CMK (cell line): Measurements from ENCODE around the gene DIABLO.
"Not testable (repeated sequence)": the region's sequence is repeated elsewhere in the genome, so short reads cannot be mapped to it uniquely, and the experiment has no call there.

Experiments
- DNase-seq: peaks from one replicate; pipeline ENCODE4 v3.0.0-alpha.2; 2010; ENCODE audit warnings: low read depth

DIABLO gene

DNA sequence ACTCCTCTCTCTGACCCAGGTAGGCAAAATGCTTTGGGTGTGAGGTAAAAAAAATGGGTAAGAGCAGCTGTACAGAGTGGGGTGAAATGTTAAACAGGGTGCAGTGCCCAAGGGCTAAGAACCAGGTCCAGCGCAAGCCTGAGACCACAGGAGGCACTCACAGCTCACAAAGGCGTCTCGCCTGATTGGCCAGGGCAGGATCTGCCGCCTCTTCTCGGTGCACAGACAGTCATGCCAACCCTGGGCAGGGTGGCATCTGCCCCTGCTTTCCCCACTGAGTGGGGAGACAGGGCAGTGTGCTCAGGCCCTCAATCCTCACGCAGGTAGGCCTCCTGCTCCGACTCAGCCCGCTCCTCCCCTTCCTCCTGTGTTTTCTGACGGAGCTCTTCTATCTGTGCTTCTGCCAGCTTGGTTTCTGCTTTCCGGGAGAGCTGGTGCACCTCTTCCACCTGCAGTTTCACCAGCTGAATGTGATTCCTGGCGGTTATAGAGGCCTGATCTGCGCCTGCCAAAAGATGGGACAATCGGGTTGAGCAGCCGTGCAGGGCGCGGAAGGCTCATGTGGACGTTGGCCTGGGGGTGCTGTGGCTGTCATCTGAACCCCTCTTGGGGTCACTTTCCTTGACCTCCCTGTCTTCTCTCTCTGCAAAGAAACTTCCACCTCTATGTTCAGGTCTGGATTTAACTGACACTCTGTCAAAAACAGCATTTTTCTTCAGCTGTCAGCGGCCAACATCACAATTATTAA lies 17.6 kb downstream of the DIABLO start:
- DNase-seq = no peak

DNA sequence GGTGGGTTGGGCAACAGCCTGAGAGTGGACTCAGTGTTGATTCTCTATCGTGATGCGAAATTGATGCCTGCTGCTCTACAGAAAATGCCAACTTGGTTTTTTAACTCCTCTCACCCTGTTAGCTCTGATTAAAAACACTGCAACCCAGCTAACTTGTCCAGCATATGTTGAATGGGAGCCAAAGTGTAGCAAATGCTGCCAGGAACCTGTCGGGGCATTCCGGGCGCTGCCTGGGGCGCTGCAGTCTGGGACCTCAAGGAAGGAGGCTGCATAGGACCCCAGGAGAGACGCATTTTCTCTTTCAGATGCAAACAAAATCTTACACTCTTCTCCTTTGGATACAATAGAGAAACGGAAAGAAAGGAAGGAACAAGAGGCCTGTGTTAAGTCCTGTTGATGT lies 18.5 kb downstream of the DIABLO start:
- DNase-seq = no peak

GRCh38 chr12:122206976-122207375 lies 18.9 kb downstream of the DIABLO start:
- no peak for DNase-seq

- DNase-seq = no peak
Measured at GRCh38 chr12:122206111-122206881, 19.6 kb downstream of the DIABLO start.

DNA sequence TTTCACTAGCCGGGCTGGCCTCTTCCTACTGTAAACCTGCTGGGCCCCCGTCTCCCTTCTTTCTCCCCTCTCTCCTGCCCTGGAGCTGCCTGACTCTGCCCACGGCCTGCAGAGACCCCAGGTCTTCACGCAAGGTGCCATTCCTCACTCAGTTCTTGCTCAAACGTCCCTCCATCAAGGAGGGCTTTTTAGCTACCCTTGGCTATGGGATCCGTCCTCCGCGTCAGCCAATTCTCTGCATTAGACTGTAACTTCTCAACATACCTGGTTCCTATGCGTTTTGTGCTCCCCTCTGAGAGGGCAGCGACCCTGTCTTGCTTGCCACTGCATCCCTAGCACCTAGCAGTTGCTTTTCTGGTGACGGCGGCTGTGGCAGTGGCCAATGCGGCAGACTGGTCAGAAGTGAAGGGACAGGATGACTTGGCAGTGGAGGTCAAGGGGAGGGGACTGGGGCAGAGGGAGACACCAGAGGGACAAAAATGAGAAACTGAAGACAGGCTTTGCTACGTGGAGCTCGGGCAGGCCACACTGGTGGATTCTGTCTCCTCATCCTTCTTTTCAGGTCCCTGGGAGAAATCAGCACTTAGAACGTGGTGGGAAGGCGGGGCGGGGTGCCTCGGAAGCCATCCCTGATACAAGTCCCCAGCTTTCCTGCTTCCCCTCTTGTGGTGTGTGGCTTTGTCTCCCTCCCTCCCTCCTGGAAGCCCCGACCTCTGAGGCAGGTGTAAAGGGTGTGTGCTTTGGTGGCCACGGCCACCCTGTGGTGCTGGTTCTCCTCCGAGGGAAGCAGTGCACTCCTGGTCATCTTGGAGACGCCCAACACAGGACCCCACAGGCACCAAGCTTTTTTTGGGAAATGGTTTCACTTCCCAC lies 20.6 kb downstream of the DIABLO start:
- DNase-seq = no peak

GRCh38 chr12:122204167-122205052 lies 21.4 kb downstream of the DIABLO start:
- no peak for DNase-seq

DNA sequence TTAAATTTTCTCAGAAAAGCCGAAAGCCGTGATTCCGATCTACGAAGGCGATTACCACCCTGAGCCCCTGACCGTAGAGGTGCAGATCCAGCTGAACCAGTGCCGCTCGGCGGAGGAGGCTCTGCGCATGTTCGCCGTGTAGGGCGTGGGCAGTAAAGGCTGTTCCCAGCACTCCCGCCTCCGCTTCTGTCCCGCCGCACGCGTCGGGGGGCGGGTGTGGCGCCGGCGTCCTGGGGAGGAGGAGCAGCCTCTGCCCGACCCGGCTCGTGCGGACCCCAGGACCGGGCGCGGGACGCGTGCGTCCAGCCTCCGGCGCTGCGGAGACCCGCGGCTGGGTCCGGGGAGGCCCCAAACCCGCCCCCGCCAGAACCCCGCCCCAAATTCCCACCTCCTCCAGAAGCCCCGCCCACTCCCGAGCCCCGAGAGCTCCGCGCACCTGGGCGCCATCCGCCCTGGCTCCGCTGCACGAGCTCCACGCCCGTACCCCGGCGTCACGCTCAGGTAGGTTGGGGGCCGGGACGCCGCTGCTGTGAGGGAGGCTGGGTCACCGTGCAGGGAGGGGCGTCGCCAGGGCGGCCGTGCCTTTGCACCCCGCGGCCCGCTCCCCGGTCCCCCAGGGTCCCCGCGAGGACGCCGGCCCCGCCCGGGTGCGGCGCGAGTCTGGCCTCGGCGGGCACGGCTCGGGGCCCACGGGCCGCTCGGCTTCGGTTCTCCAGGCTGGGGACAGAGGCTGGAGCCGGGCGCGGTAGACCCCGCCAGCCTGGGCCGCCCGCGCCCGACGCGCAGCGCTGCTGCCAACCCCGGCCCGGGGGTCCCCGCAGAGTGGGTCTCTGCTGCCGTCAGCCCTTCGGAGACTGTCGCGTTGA lies 22.3 kb downstream of the DIABLO start, which contains the start of gene B3GNT4:
Gene B3GNT4, plus strand, starts transcription at position 409 of the 866 bp plus-strand sequence. CDS start 910 bp downstream, outside the sequence.
- no peak for DNase-seq

DNA sequence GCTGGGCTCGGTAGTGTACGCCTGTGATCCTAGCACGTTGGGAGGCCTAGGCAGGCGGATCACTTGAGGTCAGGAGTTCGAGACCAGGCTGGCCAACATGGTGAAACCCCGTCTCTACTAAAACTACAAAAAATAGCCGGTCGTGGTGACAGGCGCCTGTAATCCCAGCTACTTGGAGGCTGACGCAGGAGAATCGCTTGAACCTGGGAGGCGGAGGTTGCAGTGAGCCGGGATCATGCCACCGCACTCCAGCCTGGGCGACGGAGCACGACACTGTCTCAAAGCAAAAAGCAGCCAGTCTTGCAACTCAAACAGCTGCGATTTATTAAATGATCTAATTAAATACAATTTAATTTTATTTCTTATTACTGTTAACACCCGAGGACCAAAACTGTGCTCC lies 23.0 kb downstream of the DIABLO start:
- DNase-seq = not testable (repeated sequence)

DNA sequence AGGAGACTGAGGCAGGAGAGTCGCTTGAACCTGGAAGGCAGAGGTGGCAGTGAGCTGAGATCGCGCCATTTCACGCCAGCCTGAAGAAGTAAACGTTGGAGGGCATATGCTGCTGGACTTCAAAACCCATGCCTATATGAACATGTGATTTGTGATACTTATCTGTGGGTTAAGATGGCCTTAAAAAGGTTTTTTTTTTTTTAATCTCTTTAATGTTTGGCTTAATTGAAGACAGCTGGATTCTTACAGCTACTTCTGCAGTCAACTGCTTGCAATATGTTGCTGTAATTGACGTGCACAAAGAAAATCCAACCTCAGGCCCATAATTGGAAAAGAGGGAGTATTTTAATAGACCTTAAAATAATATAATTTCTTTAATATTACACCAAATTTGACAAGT lies 23.8 kb downstream of the DIABLO start:
- no peak for DNase-seq

DNA sequence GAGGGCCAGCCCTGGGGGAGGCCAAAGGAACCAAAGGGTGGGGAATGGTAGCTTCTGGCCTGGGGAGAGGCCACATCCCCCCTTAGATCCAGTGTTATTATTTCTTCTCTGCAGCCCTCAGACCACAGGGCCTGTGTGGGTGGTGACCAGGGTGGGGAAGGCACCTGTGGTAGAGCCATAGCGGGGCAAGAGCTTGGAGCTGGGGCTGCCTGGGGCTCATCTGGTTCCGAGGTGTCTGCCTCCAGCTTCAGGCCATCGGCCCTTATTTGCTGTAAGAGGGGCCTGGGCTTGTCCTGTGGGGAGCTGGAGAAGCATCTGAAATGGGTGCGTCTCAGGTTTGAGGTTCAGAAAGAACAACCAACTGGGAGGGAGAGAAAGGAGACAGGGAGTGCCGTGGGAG lies 24.5 kb downstream of the DIABLO start:
- DNase-seq = no peak

GRCh38 chr12:122200541-122201175 lies 25.2 kb downstream of the DIABLO start:
- no peak for DNase-seq

DNA sequence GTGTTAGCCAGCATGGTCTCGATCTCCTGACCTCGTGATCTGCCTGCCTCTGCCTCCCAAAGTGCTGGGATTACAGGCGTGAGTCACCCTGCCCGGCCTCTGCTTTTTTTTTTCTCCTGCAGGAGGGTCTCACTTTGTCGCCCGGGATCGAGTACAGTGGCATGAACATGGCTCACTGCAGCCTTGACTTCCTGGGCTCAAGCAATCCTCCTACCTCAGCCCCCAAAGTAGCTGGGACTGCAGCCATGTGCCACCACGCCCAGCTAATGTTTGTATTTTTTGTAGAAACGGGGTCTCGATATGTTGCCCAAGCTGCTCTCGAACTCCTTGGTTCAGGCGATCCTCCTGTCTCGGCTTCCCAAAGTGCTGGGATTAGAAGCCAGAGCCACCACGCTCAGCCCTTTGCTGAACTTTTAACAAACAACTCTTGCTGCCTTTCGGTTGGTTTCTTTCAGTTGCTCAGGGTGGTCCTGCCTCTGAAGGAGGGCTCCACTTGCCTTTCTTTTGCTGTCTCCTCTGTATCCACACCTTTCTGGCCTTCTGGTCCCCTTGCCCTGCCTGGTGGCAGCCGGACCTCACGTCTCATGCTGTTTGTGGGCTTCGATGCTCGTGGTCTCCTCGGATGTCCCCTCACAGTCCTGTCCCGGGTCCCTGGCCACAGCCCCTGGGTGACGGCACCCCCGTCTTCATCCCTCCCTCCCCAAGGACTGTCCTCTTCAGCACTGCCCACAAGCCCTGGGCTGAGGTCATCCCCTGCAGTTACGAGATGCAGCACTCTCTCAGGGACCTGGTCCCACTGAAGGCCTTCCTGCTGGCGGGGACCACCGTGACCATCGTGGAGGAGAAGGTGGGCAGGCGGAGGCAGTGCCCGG lies 26.1 kb downstream of the DIABLO start:
- no peak for DNase-seq

DNA sequence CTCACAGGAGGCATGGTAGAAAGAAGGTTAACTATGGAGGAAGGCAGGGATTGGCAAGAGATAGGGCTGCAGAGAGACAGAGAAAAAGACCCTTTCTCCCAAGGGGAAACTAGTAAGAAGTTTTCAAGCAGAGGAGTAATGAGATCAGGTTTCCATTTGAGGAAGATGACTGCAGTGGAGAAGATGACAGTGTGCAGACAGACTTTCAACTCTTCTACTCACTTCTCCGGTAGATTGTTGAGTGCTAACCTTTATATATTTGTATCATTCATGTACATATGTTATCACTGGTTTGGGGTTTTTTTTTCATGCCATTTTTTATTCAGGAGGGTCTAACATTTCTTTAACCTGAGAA lies 28.3 kb downstream of the DIABLO start:
- no peak for DNase-seq

GRCh38 chr12:122195405-122195804 lies 30.4 kb downstream of the DIABLO start:
- DNase-seq = no peak

DNA sequence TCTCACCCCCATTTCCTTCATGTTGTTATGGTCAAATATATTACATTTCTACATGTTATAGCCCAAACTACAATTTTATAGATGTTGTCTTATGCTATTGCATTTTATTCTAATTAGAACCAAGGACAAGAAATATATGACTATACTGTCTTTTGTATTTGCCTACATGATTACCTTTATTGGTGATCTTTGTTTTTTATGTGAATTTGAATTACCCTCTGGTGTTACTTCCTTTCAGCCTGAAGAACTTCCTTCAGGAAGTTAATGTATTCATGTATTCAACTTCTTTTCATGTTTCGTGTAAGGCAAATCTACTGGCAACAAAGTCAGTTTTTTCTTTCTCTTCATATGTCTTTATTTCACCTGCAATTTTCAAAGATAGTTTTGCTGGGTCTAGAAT lies 31.0 kb downstream of the DIABLO start:
- DNase-seq = no peak

GRCh38 chr12:122192441-122192840 lies 33.4 kb downstream of the DIABLO start:
- DNase-seq = no peak

DNA sequence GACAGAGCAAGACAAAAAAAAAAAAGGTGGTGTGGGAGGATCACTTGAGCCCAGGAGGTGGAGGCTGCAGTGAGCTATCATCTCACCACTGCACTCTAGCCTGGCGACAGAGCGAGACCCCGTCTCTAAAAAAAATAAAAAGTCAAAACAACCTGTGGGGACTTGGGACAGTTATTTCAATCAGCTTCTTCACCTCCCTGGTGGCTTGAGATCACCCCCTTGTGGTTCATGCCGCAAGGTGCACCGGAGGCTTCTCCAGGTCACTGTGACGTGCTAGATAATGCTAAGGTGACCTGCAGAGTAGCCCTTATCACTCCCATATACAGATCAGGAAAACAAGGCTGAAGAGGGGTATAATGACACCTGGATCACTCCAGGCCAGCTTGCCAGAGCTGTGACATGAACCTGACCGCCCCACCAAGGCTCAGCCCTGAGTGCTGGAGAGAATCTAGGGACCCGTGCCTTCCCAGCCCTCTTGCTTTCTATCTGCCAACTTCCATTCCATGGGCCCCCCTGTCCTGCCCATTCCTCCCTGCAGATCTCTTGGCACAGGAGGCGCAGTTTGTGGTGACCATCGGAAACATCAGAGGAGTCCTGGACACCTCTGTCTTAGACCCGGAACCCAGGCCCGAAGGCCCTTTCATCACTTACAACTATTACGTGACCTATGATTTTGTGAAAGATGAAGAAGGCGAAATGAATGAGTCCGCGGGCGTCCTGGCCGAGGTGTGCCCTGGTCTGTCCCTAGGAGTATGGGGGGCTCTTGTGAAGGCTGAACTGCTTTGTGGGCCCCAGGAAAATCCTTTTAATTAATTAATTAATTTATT lies 34.8 kb downstream of the DIABLO start:
- DNase-seq = peak; percentile 40
